Measurements from ENCODE around the gene ABLIM1.

- TF ChIP-seq POLR2A (IDR thresholded peaks at IDR 0.05), result no peak
- TF ChIP-seq, protein P1, sequence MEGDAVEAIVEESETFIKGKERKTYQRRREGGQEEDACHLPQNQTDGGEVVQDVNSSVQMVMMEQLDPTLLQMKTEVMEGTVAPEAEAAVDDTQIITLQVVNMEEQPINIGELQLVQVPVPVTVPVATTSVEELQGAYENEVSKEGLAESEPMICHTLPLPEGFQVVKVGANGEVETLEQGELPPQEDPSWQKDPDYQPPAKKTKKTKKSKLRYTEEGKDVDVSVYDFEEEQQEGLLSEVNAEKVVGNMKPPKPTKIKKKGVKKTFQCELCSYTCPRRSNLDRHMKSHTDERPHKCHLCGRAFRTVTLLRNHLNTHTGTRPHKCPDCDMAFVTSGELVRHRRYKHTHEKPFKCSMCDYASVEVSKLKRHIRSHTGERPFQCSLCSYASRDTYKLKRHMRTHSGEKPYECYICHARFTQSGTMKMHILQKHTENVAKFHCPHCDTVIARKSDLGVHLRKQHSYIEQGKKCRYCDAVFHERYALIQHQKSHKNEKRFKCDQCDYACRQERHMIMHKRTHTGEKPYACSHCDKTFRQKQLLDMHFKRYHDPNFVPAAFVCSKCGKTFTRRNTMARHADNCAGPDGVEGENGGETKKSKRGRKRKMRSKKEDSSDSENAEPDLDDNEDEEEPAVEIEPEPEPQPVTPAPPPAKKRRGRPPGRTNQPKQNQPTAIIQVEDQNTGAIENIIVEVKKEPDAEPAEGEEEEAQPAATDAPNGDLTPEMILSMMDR (IDR thresholded peaks at IDR 0.05), result no peak
These were observed 25.1 kb upstream of the ABLIM1 start for GRCh38 chr10:114683162-114683561.

All from transverse colon (tissue), 3 donors.